Measurements from ENCODE around the gene MPPED1.

The MPPED1 gene

DNA sequence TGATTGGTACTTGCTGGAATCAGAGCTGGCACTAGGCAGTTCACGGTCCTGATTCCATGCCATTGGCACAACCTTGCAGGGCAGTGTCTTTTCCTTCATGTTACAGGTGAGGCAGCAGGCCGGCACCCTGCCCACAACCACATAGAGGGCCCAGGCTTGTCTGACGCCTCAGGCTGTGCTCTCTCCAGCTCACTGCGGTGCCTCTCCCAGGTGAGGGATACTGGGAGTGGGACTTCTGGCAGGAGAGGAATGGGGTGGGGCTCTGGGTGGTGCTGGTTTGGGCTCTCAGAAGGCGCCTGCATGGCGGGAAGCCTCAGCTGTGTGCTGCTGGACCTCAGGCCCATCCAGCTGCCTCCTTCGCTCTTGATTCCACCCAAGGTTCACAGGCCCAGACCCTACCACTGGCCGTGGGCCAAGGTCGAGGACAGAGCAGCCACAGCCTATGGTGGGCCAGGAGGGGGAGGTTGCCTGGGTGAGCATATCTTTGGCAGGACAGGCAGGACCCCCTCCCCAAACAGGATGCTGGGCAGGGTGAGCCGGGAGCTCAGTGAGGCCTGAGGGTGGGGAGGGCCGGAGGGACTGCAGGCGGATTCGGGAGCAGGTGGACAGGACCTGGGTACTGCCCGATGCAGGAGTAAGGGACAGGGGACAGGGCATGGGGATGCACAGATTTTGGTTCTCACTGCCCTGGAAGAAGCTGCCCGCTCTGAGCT, 7.0 kb upstream of the MPPED1 start:
- Histone ChIP-seq H2AFZ (ENCODE audit: low read depth, low read length, severe bottlenecking) (no peak overlapping the region), H3K4me3 (ENCODE audit: insufficient read depth, low read length, poor library complexity, severe bottlenecking) (no peak overlapping the region), H3K9me2 (replicated peaks; ENCODE audit: insufficient read depth, low read length) (no peaks in the 10 kb centered on the region), H3K9me3 (ENCODE audit: insufficient read depth, low read length) (no peaks in the 10 kb centered on the region), H3K79me2 (ENCODE audit: insufficient read depth, low read length) (no peaks in the 10 kb centered on the region), H3K4me2 (ENCODE audit: low read depth, low read length, poor library complexity, severe bottlenecking) (no peak overlapping the region), H4K20me1 (ENCODE audit: low read depth, low read length) (no peaks in the 10 kb centered on the region), H3F3A (ENCODE audit: insufficient read depth) (no peaks in the 10 kb centered on the region), H3K27ac (ENCODE audit: low read depth, low read length) (no peak overlapping the region), H3K36me3 (ENCODE audit: low read length) (no peaks in the 10 kb centered on the region), H3K27me3 (ENCODE audit: low read length) (no peaks in the 10 kb centered on the region), H3K9ac (ENCODE audit: low read length) (no peak overlapping the region)
- TF ChIP-seq, protein P1, sequence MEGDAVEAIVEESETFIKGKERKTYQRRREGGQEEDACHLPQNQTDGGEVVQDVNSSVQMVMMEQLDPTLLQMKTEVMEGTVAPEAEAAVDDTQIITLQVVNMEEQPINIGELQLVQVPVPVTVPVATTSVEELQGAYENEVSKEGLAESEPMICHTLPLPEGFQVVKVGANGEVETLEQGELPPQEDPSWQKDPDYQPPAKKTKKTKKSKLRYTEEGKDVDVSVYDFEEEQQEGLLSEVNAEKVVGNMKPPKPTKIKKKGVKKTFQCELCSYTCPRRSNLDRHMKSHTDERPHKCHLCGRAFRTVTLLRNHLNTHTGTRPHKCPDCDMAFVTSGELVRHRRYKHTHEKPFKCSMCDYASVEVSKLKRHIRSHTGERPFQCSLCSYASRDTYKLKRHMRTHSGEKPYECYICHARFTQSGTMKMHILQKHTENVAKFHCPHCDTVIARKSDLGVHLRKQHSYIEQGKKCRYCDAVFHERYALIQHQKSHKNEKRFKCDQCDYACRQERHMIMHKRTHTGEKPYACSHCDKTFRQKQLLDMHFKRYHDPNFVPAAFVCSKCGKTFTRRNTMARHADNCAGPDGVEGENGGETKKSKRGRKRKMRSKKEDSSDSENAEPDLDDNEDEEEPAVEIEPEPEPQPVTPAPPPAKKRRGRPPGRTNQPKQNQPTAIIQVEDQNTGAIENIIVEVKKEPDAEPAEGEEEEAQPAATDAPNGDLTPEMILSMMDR (IDR thresholded peaks at IDR 0.05; ENCODE audit: insufficient read depth, low read length, poor library complexity, severe bottlenecking) = no peak
- no peak for TF ChIP-seq EZH2phosphoT487 (conservative IDR thresholded peaks at IDR 0.05; ENCODE audit: low read length)

DNA sequence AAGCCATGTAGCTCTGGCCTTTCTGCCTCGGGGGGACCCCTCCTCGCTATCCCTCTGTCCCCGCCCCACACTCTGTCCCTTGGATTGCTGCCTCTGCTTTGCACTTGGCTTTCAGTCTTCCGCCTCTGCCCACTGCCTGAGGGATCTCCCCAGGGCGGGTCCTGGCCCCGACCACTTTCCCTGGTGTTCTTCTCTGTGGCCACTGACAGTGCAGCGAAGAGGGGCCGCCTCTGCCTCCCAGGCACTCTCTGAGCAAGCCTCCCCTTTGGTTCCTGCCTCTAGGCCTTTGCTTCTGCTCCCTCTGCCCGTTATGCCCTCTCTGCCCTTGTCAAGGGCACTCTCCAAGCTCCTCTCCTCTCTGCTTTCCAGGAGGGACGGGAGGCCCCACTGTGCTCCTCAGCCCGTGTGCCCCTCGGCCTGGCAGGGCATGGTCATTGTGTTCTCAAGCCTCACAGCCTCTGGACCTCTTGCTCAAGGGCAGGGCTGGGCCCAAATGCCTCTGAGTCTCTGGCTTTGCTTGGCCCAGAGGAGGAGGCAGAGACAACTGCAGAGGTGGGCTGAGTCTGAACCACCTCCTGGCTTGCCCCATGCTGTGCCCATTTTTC, 5.5 kb upstream of the MPPED1 start:
- Histone ChIP-seq H3K9ac (ENCODE audit: low read length) (no peak overlapping the region), H3K27ac (ENCODE audit: low read depth, low read length) (no peak overlapping the region), H3K36me3 (ENCODE audit: low read length) (no peaks in the 10 kb centered on the region), H2AFZ (ENCODE audit: low read depth, low read length, severe bottlenecking) (no peak overlapping the region), H3K4me2 (ENCODE audit: low read depth, low read length, poor library complexity, severe bottlenecking) (no peak overlapping the region), H3F3A (ENCODE audit: insufficient read depth) (no peaks in the 10 kb centered on the region), H3K79me2 (ENCODE audit: insufficient read depth, low read length) (no peaks in the 10 kb centered on the region), H3K9me3 (ENCODE audit: insufficient read depth, low read length) (no peaks in the 10 kb centered on the region), H3K4me3 (ENCODE audit: insufficient read depth, low read length, poor library complexity, severe bottlenecking) (no peak overlapping the region), H4K20me1 (ENCODE audit: low read depth, low read length) (no peaks in the 10 kb centered on the region), H3K9me2 (replicated peaks; ENCODE audit: insufficient read depth, low read length) (no peaks in the 10 kb centered on the region), H3K27me3 (ENCODE audit: low read length) (no peaks in the 10 kb centered on the region)
- TF ChIP-seq EZH2phosphoT487 (conservative IDR thresholded peaks at IDR 0.05; ENCODE audit: low read length) = no peak
- TF ChIP-seq, protein P1 (IDR thresholded peaks at IDR 0.05; ENCODE audit: insufficient read depth, low read length, poor library complexity, severe bottlenecking) = no peak

DNA sequence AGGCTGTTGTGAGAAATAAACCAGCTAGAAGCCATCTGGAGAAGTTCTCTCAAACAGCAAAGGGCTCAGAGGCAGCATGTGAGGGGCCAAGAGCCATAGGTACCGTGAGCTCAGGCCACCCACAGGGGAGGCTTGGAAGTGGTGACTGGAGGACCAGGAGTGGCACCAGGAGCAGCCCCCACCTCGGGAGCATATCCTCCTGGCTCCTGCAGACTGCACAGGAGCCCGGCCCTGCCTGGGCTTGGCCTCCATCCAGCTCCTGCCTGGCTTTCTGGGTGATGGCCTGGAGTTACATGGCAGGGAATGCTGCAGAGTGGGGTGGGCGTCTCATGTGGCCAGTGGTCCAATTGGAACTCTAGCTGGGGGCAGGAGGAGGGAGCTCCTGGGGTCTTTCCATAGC, 4.2 kb upstream of the MPPED1 start:
- Histone ChIP-seq H2AFZ (ENCODE audit: low read depth, low read length, severe bottlenecking) (no peak overlapping the region), H3K9me3 (ENCODE audit: insufficient read depth, low read length) (no peaks in the 10 kb centered on the region)

More for the DNA sequence above, 4.2 kb upstream of the MPPED1 start:
- H3K27ac ChIP-seq (ENCODE audit: low read depth, low read length) = no peak overlapping the region
- no peaks in the 10 kb centered on the region for H3K27me3 ChIP-seq (ENCODE audit: low read length)
- H3K79me2 ChIP-seq (ENCODE audit: insufficient read depth, low read length) = no peaks in the 10 kb centered on the region
- H3K9me2 ChIP-seq (replicated peaks; ENCODE audit: insufficient read depth, low read length) = no peaks in the 10 kb centered on the region
- H3K36me3 ChIP-seq (ENCODE audit: low read length) = no peaks in the 10 kb centered on the region
- no peaks in the 10 kb centered on the region for H3F3A ChIP-seq (ENCODE audit: insufficient read depth)
- H3K9ac ChIP-seq (ENCODE audit: low read length) = no peak overlapping the region
- no peak overlapping the region for H3K4me3 ChIP-seq (ENCODE audit: insufficient read depth, low read length, poor library complexity, severe bottlenecking)
- H4K20me1 ChIP-seq (ENCODE audit: low read depth, low read length) = no peaks in the 10 kb centered on the region
- TF ChIP-seq, protein P1 (IDR thresholded peaks at IDR 0.05; ENCODE audit: insufficient read depth, low read length, poor library complexity, severe bottlenecking) = no peak
- TF ChIP-seq EZH2phosphoT487 (conservative IDR thresholded peaks at IDR 0.05; ENCODE audit: low read length) = no peak
- no peak overlapping the region for H3K4me2 ChIP-seq (ENCODE audit: low read depth, low read length, poor library complexity, severe bottlenecking)

All from SU-DHL-6 (cell line).